Ramos (cell line): Measurements from ENCODE around the gene CNTLN.

ENCODE experiments used
- in situ Hi-C: fragments of 300-500 bp; cut with MboI; formaldehyde crosslinking; loops from one replicate; pipeline ENCODE4 v1.14.3; 2022; ENCODE audit warnings: low sequenced_read_pairs; ENCODE audit not compliant: unreplicated experiment

Gene CNTLN

GRCh38 chr9:17487467-17487866 is 352.6 kb downstream of the CNTLN start:
- in situ Hi-C loops, result no loop called here

DNA sequence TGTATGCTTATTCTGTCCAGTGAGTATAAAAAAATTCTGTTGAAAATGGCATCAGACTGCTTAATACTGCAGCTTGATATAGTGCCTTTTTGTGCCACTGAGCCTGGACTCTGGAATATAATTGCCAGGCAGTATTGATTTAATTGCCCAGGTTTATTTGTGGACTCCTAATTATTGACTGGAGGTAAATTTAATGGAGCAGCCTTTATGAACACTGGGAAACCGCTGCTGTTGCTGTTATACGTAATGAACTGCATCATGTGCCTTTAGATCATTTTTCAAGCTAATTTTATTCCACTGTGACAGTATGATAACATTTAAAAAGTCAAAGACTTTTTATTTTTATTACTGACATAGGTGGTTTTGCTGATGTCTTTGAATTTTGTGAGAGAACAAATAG is 353.8 kb downstream of the CNTLN start:
- in situ Hi-C loops, result no loop called here

GRCh38 chr9:17490110-17490509 is 355.3 kb downstream of the CNTLN start:
- in situ Hi-C loops, result no loop called here

- in situ Hi-C loops, result no loop called here
Measured at GRCh38 chr9:17491780-17492179, 356.9 kb downstream of the CNTLN start.

- in situ Hi-C loops, result no loop called here
Measured at GRCh38 chr9:17503196-17503595, 368.4 kb downstream of the CNTLN start.

DNA sequence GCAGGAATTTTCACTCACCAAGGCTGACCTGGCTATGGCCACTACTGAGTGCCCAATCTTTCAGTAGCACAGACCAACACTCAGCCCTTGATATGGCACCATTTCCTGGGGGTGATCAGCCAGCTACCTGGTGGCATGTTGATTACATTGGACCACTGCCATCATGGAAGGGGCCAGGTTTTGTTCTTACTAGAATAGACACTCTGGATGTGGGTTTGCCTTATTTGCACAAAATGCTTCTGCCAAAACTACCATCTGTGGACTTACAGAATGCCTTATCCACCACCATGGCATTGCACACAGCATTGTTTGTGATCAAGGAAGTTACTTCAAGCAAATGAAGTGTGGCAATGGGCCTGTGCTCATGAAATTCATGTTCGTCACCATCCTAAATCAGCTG is 374.3 kb downstream of the CNTLN start:
- in situ Hi-C loops, result no loop called here

GRCh38 chr9:17509701-17510100 is 374.9 kb downstream of the CNTLN start:
- in situ Hi-C loops, result no loop called here

DNA sequence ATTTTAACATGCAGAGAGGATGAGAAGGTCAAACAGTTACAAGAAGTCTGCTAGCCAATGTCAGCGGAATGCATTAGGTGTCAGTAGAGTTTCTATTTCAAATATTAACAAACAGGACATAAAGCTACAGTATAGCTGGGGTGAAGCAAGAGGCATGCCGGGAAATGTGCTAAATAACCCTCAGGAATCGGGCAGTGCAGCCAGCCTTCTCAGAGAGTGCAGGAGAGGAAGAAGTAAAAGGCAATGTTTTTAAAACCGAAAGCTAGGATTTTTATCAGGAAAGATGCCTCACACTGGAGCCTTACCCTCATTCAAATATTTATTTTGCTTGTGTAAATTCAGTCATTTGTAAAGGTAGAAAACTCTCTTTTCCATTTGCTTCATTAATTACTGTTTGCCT is 384.9 kb downstream of the CNTLN start:
- in situ Hi-C loops, result no loop called here

DNA sequence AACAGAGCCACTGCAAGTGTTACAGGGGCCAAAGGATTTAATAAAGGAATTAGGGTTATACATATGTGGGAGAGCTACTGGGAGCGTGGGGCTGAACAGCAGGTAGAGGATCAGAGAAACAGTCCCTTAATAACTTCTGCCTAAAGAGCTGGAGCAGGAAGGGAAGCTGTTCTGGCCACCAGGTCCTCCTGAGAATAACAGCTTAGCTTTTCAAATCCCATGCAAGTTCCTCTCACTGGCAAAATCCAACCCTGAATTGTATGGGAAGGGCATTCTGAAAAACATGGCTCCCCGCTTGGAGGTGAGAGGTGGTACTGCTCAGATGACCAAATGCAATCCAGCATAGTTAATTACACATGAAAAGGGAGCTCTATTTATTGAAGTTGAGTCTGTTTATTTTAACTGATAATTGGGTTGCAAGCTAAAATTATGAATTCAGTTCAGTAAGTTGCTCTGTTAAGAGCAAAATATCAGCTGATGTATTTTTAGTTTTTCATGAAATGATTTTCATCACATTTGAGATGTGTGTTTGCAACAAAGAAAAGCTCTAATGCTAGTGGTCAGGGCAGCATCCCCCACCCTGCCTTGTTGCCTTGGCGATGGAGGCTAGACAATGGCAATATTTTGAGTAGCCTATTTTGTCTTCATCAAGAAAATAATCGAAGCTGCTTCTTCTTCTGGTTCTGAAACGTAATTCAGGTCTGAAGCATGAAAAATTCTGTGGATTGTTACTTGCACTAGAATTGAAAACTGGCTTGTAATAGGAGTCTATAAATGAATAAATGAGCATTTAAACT is 385.6 kb downstream of the CNTLN start:
- in situ Hi-C loops, result no loop called here

DNA sequence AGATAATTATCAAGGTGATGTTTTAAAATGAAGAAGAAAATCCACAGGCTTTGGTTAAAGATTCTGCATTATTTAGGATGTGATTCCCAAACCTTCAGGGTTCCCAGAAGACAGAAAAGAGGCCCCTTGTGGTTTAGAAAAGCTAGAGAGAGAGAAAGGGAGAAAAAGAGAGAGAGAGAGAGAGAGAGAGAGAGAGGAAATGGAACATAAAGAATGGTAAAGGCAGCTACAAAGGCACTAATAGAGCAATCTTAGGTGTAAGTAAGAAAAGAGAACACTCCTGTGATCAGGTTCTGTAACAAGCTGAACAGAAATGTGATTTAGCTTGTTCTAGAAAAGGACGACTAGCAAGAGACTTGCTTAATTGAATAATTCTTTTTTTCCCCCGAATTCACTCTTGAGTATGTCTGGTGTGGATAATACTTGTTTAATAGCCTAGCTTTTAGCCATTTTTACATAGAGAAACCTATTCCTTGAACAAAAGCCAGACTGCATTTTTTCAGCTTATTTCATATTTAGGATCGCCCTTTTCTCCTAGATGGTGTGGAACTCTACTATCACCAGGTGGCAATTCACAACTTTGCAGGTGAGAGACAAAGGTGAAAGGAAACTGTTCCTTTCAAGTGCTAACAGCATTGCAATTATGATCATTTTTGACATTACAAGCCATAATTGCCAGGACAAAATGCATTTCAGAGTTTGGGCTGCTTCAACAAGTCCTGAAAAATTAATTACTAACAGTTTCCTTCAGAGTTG is 386.4 kb downstream of the CNTLN start:
- in situ Hi-C loops, result no loop called here

DNA sequence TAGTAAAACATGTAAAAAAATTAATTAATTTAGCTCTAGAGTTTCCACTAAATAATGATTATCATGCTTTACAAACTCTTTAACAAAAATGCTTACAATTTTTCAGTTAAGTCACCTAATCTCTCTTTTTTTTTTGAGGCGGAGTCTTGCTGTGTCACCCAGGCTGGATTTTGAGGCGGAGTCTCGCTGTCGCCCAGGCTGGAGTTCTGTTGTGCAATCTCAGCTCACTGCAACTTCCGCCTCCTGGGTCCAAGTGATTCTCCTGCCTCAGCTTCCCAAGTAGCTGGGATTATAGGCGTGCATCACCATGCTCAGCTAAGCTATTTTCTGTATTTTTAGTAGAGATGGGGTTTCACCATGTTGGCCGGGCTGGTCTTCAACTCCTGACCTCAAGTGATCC is 391.9 kb downstream of the CNTLN start:
- in situ Hi-C loops, result loop anchor here (25.0 kb wide), 1 partner anchor 261 kb away; no protein-coding TSS in a partner anchor

GRCh38 chr9:17528859-17529258 is 394.0 kb downstream of the CNTLN start:
- in situ Hi-C loops, result loop anchor here (25.0 kb wide), 1 partner anchor 258 kb away; no protein-coding TSS in a partner anchor

- in situ Hi-C loops, result loop anchor here (25.0 kb wide), 1 partner anchor 256 kb away; no protein-coding TSS in a partner anchor
Measured at GRCh38 chr9:17531642-17532254, 396.9 kb downstream of the CNTLN start.

DNA sequence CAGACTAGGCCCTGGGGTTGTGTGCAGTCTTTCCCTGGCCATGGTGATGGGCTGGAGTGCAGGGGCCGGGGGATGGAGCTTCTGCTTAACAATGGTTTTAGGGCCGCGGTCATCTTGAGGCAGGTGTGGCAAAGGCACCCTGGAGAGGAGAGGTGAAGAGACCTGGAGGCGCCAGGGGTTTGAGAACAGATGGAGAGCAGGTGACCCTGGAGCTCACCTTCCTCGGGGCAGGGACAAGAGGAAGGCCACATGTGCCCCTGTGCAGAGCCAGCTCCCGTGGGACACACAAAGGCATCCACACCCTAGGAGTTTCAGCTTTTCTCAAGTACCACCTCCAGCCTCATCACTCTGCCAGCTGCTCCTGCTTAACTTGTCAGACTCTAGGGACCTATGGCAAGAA is 397.6 kb downstream of the CNTLN start:
- in situ Hi-C loops, result loop anchor here (25.0 kb wide), 1 partner anchor 255 kb away; no protein-coding TSS in a partner anchor

- in situ Hi-C loops, result loop anchor here (25.0 kb wide), 1 partner anchor 252 kb away; no protein-coding TSS in a partner anchor
Measured at GRCh38 chr9:17535176-17535575, 400.3 kb downstream of the CNTLN start.

- in situ Hi-C loops, result loop anchor here (25.0 kb wide), 1 partner anchor 251 kb away; no protein-coding TSS in a partner anchor
Measured at GRCh38 chr9:17536027-17536426, 401.2 kb downstream of the CNTLN start.

GRCh38 chr9:17551023-17551422 is 416.2 kb downstream of the CNTLN start:
- in situ Hi-C loops, result no loop called here
